ENCODE results near the gene RPL19. TPM values are rescaled to one million over a fixed set of nuclear protein-coding genes. Genes with fewer than 3 reads are reported as not detected.

Gene RPL19
- total RNA-seq, 1 donor from 2014 or later, result 2,751 TPM

- H3K4me1 ChIP-seq, result no peaks in the 10 kb centered on the region
- no peak overlapping the region for H2AFZ ChIP-seq (replicated peaks)
- no peak for TF ChIP-seq EZH2 (IDR thresholded peaks at IDR 0.05)
- TF ChIP-seq CTCF (IDR thresholded peaks at IDR 0.05), result peak; percentile 85
- TF ChIP-seq EZH2phosphoT487 (IDR thresholded peaks at IDR 0.05), result no peak
- no peaks in the 10 kb centered on the region for H3K27me3 Mint-ChIP-seq (ENCODE audit: insufficient read depth, low read depth)
- no peaks in the 10 kb centered on the region for H3K9me3 ChIP-seq (ENCODE audit: low read depth)
- no peaks in the 10 kb centered on the region for H3K27me3 ChIP-seq
- no peak overlapping the region for H3K27ac ChIP-seq
- no peaks in the 10 kb centered on the region for H3K9me3 Mint-ChIP-seq
- H3K4me1 Mint-ChIP-seq, result peaks cover 11% of the 10 kb centered on the region
- H3K4me2 ChIP-seq, result peak overlapping the region; percentile 47
- no peaks in the 10 kb centered on the region for H3K36me3 ChIP-seq
- H3K27ac Mint-ChIP-seq, result no peak overlapping the region
- peaks cover 13% of the 10 kb centered on the region for H3K36me3 Mint-ChIP-seq
- no peaks in the 10 kb centered on the region for H3K79me2 ChIP-seq (ENCODE audit: low read depth)
- H4K20me1 ChIP-seq (ENCODE audit: low read depth), result no peaks in the 10 kb centered on the region
- no peak overlapping the region for H3K4me3 ChIP-seq
- DNase-seq (ENCODE audit: low spot score), result peak; percentile 93
- no peak overlapping the region for H3K4me3 Mint-ChIP-seq
- peaks cover 5% of the 10 kb centered on the region for H3F3A ChIP-seq (ENCODE audit: low read depth)
- H3K9ac ChIP-seq, result no peak overlapping the region
These were observed 25.0 kb upstream of the RPL19 start for GRCh38 chr17:39174920-39175694.

GRCh38 chr17:39175695-39176093 lies 24.4 kb upstream of the RPL19 start:
- H3K4me1 Mint-ChIP-seq, result peaks cover 11% of the 10 kb centered on the region
- no peaks in the 10 kb centered on the region for H3K27me3 ChIP-seq
- no peaks in the 10 kb centered on the region for H3K27me3 Mint-ChIP-seq (ENCODE audit: insufficient read depth, low read depth)
- no peak overlapping the region for H3K27ac ChIP-seq
- no peaks in the 10 kb centered on the region for H3K9me3 ChIP-seq (ENCODE audit: low read depth)
- DNase-seq (ENCODE audit: low spot score), result no peak
- H3K79me2 ChIP-seq (ENCODE audit: low read depth), result no peaks in the 10 kb centered on the region
- no peaks in the 10 kb centered on the region for H4K20me1 ChIP-seq (ENCODE audit: low read depth)
- TF ChIP-seq CTCF (IDR thresholded peaks at IDR 0.05), result no peak
- no peak for TF ChIP-seq EZH2 (IDR thresholded peaks at IDR 0.05)
- no peak for TF ChIP-seq EZH2phosphoT487 (IDR thresholded peaks at IDR 0.05)
- no peak overlapping the region for H3K27ac Mint-ChIP-seq
- no peak overlapping the region for H3K4me3 Mint-ChIP-seq
- no peaks in the 10 kb centered on the region for H3K4me1 ChIP-seq
- H2AFZ ChIP-seq (replicated peaks), result no peak overlapping the region
- peaks cover 5% of the 10 kb centered on the region for H3F3A ChIP-seq (ENCODE audit: low read depth)
- no peak overlapping the region for H3K9ac ChIP-seq
- no peak overlapping the region for H3K4me2 ChIP-seq
- no peak overlapping the region for H3K4me3 ChIP-seq
- H3K36me3 ChIP-seq, result no peaks in the 10 kb centered on the region
- no peaks in the 10 kb centered on the region for H3K9me3 Mint-ChIP-seq
- peaks cover 13% of the 10 kb centered on the region for H3K36me3 Mint-ChIP-seq

GRCh38 chr17:39177256-39177655 lies 22.8 kb upstream of the RPL19 start:
- peak; percentile 66 for DNase-seq (ENCODE audit: low spot score)

More at GRCh38 chr17:39177256-39177655, 22.8 kb upstream of the RPL19 start:
- no peaks in the 10 kb centered on the region for H3K27me3 ChIP-seq
- Mint-ChIP-seq H3K27me3 (ENCODE audit: insufficient read depth, low read depth) (no peaks in the 10 kb centered on the region), H3K36me3 (peaks cover 13% of the 10 kb centered on the region), H3K27ac (no peak overlapping the region), H3K4me3 (no peak overlapping the region), H3K9me3 (no peaks in the 10 kb centered on the region), H3K4me1 (peaks cover 7% of the 10 kb centered on the region)
- no peak overlapping the region for H2AFZ ChIP-seq (replicated peaks)
- no peak overlapping the region for H3K27ac ChIP-seq
- H3K36me3 ChIP-seq, result no peaks in the 10 kb centered on the region
- no peaks in the 10 kb centered on the region for H3K4me1 ChIP-seq
- H3K9me3 ChIP-seq (ENCODE audit: low read depth), result no peaks in the 10 kb centered on the region
- TF ChIP-seq EZH2 (IDR thresholded peaks at IDR 0.05) (no peak), EZH2phosphoT487 (IDR thresholded peaks at IDR 0.05) (no peak), CTCF (IDR thresholded peaks at IDR 0.05) (no peak)
- H3K4me2 ChIP-seq, result no peak overlapping the region
- no peaks in the 10 kb centered on the region for H3K79me2 ChIP-seq (ENCODE audit: low read depth)
- no peak overlapping the region for H3K4me3 ChIP-seq
- H3F3A ChIP-seq (ENCODE audit: low read depth), result peaks cover 5% of the 10 kb centered on the region
- H3K9ac ChIP-seq, result no peak overlapping the region
- H4K20me1 ChIP-seq (ENCODE audit: low read depth), result no peaks in the 10 kb centered on the region
